Retinal pigment epithelial cell (primary cell): Measurements from ENCODE around the gene GPR87.

Experiments
- DNase-seq: peaks from one replicate; pipeline ENCODE4 v3.0.0-alpha.2; 2010; ENCODE audit warnings: low read depth
- H3K4me3 ChIP-seq: 2 replicates; pipeline ENCODE4 v1.5.1; 2011; ENCODE audit warnings: mild to moderate bottlenecking, low read length, control low read depth, moderate library complexity
- CTCF ChIP-seq: conservative IDR thresholded peaks from 2 replicates; pipeline ENCODE4 v1.5.1; 2011; ENCODE audit warnings: low read depth, low read length, control low read depth, inconsistent platforms

Gene GPR87

GRCh38 chr3:151290673-151291072 is 25.9 kb downstream of the GPR87 start:
- TF ChIP-seq CTCF = peak; percentile 47

DNA sequence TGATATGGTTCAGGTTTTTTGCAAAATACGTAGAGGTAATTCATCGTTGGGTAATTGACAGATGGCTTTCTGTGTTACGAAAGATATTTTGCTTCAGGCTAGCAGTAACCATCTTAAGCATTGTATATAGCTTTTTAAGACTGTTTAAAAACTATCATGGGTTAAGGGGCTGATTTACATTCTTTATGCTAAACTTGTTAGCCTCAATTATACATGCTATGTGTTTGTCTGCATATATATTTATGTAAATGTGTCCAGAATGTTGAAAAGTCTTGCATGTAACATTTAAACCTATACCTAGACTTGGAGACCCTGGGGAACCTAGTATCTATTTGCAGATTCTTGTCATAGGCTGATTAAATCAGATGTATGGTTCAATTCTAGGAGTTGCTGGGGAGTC is 27.2 kb downstream of the GPR87 start:
- DNase-seq = no peak
- no peak for TF ChIP-seq CTCF
- H3K4me3 ChIP-seq = no peak overlapping the region

More at GRCh38 chr3:151290673-151291072, 25.9 kb downstream of the GPR87 start:
- H3K4me3 ChIP-seq = no peak overlapping the region
- DNase-seq = no peak

GRCh38 chr3:151285940-151286339 is 30.7 kb downstream of the GPR87 start:
- no peak for TF ChIP-seq CTCF

DNA sequence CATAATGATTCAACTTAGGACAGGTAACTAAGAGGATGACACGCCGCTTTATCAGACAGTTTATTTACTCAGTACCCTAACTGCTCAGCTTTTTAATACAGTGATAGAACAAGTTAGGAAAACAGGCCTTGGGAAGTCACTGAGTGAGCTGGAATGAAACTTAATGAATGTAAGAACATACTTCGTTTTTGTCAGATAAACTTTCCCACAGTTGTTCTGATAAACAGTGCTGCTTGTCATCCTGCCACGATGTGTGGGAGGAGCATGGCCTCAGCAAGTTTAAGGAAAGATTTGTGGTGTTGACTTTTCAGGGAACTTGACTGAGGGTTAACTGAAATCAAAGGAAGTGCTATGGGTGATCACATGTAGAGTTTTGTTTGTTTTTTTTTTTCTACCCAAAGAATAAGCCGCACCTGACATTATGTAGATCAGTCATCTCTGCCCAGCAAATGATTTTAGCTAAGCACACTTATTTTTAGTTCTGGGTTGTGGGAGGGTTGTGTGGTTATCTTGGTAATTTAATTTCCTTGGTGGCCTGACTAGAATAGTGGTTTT is 32.6 kb downstream of the GPR87 start:
- TF ChIP-seq CTCF = no peak
- no peak for DNase-seq

More at GRCh38 chr3:151285940-151286339, 30.7 kb downstream of the GPR87 start:
- H3K4me3 ChIP-seq = no peak overlapping the region
- DNase-seq = no peak

DNA sequence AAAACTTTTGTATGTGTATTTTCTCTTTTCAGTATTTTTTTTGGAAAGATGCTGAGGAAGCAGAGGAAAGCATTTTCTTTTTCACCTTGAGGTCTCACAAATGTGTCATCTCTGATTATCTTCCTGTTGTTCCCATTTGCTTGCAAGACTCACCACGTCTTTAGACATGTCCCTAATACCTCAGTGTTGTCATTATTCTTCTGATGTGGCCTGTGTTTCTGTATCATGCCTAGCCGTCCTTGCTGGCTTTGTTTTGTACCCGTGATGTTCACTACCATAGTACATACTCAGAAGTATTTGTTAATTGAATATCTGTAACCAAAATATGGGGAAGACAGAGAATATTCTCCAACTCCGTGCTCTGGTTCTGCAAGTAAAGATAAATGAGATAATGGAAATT is 33.2 kb downstream of the GPR87 start:
- DNase-seq = no peak
- no peak for TF ChIP-seq CTCF
- H3K4me3 ChIP-seq = no peak overlapping the region

More for the DNA sequence above, 32.6 kb downstream of the GPR87 start:
- H3K4me3 ChIP-seq = no peak overlapping the region

GRCh38 chr3:151282921-151283320 is 33.7 kb downstream of the GPR87 start:
- no peak for DNase-seq
- TF ChIP-seq CTCF = peak; percentile 59

GRCh38 chr3:151281671-151282324 is 34.8 kb downstream of the GPR87 start:
- no peak for TF ChIP-seq CTCF
- DNase-seq = no peak
- H3K4me3 ChIP-seq = no peak overlapping the region

More at GRCh38 chr3:151282921-151283320, 33.7 kb downstream of the GPR87 start:
- no peak overlapping the region for H3K4me3 ChIP-seq
